ENCODE results near the gene WWOX.

WWOX gene

DNA sequence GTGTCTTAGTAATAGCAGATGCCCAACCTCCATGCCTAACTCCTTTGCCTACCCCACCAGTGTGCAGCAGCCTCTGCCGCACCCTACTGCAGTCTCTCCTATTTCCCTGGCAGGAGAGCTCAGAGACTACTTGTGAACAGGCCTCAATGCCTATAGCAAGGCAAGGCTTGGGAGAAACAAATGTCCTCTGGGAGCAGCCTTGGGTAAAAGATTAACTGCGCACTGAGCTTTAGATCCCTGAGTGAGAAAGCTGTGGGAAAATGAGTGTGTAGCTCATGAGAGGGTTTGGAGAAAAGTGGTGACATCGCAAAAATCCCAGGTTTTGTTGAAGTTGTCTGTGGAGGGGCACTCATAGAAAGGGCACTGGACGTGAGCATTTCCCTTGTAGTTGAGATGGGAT lies 335.8 kb downstream of the WWOX start:
- CTCF ChIA-PET = interaction anchor here (0.6 to 3.0 kb wide), 4 partner anchors 10 to 15 kb away, joined by 3 to 12 read pairs (median 4); no protein-coding TSS in a partner anchor
- DNase-seq (ENCODE audit: extremely low spot score) = no peak
- POLR2A ChIA-PET = no interaction called here
- TF ChIP-seq, protein P1, sequence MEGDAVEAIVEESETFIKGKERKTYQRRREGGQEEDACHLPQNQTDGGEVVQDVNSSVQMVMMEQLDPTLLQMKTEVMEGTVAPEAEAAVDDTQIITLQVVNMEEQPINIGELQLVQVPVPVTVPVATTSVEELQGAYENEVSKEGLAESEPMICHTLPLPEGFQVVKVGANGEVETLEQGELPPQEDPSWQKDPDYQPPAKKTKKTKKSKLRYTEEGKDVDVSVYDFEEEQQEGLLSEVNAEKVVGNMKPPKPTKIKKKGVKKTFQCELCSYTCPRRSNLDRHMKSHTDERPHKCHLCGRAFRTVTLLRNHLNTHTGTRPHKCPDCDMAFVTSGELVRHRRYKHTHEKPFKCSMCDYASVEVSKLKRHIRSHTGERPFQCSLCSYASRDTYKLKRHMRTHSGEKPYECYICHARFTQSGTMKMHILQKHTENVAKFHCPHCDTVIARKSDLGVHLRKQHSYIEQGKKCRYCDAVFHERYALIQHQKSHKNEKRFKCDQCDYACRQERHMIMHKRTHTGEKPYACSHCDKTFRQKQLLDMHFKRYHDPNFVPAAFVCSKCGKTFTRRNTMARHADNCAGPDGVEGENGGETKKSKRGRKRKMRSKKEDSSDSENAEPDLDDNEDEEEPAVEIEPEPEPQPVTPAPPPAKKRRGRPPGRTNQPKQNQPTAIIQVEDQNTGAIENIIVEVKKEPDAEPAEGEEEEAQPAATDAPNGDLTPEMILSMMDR (IDR thresholded peaks at IDR 0.05; ENCODE audit: control extremely low read depth, extremely low read depth, low read depth, missing control alignments) = no peak

DNA sequence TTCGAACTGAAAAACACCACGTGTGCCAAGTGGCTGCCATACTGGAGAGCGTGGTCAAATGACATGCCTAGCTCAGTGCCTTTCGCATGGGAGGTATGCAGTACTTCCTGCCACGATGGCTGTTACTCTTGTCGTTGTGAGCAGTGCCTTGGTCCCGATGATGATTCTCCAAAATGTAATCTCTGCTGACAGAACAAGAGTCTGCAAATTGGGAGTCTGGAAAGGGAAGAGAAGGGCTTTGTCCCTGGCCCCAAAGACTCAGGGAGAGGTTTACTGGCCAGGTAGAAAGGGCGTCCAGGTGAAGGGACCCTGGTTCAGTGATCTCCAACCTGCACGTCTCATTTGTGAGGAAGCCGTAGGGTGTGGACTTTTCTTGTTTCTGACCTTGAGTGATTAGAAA lies 336.6 kb downstream of the WWOX start:
- CTCF ChIA-PET = interaction anchor here (1.1 to 3.0 kb wide), 3 partner anchors 9 to 396 kb away, joined by 3 to 12 read pairs (median 6); no protein-coding TSS in a partner anchor
- TF ChIP-seq, protein P1 (IDR thresholded peaks at IDR 0.05; ENCODE audit: control extremely low read depth, extremely low read depth, low read depth, missing control alignments) = no peak
- POLR2A ChIA-PET = no interaction called here
- DNase-seq (ENCODE audit: extremely low spot score) = no peak

DNA sequence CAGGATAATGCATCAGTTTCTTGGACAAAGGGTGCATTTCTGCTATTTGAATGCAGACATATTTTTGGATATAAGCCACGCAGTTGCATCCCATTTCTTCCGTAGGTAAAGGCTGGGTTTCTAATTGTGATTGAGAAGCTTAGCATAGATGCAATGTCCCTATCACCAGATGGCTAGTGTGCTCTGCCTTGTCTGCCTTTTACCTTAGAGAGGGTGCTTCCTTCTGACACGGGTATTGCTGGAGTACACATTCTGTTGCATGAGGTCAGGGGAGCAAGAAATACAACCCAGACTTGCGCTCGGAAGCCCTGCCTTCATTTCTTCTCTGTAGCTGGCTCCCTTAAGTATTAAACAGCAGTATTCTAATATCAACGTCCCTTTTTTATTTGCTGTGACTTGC lies 337.4 kb downstream of the WWOX start:
- TF ChIP-seq, protein P1 (IDR thresholded peaks at IDR 0.05; ENCODE audit: control extremely low read depth, extremely low read depth, low read depth, missing control alignments) = no peak
- DNase-seq (ENCODE audit: extremely low spot score) = no peak
- CTCF ChIA-PET = interaction anchor here (0.9 to 3.0 kb wide), 5 partner anchors 8 to 396 kb away, joined by 3 to 12 read pairs (median 3); no protein-coding TSS in a partner anchor
- POLR2A ChIA-PET = no interaction called here

DNA sequence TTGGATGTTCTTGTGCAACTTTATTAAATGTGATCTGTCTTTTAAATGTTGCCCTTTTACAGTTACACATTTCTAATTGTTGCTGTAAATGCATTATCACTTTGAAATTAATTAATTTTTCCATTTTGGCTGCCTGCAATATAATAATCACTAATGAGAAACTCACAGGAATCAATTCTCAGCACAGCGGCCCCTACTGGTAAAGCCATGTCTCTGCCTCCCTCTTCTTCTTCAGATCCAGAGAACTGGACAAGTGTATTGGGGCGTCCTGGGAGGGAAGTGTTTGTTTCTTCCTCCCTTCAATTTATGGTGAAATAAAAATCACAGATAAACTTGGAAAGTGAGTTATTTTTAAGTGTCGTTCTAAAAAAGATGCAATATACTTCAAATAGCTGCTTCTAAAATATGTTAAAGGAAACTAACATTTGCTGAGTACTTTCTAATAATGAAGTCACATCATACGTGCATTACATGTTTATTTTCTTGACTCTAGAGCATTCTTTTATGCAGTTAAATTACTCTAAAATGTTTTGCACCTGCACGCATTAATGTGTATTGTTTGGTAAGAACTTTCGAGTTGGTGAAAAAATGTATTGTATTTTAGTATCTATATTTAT lies 338.0 kb downstream of the WWOX start:
- peak; percentile 36 for DNase-seq (ENCODE audit: extremely low spot score)
- CTCF ChIA-PET = interaction anchor here (0.9 to 3.0 kb wide), 4 partner anchors 8 to 17 kb away, joined by 3 to 12 read pairs (median 4); no protein-coding TSS in a partner anchor
- TF ChIP-seq, protein P1 (IDR thresholded peaks at IDR 0.05; ENCODE audit: control extremely low read depth, extremely low read depth, low read depth, missing control alignments) = peak; percentile 71
- POLR2A ChIA-PET = no interaction called here

DNA sequence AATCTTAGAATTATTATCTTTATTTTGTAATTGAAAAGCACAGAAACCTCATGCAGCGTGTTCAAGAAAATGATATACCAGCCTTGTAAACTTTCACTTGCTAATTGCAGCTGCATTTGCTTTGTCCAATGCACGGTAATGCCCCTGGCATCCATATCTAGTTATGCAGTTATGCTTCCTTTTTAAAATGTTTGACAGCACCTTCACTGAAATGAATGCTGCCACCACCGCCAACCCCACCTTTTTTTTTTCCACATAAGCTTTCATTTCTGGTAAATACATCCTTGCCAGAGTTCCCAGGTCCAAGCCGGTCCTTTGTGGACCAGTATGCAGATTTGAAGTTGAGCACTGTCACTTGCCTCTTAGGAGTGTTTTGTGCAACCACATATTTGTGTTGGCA lies 338.8 kb downstream of the WWOX start:
- ChIA-PET POLR2A (no interaction called here), CTCF (interaction anchor here (1.6 to 3.0 kb wide), 2 partner anchors 10 to 17 kb away, joined by 3 to 12 read pairs; no protein-coding TSS in a partner anchor)
- DNase-seq (ENCODE audit: extremely low spot score) = no peak
- TF ChIP-seq, protein P1 (IDR thresholded peaks at IDR 0.05; ENCODE audit: control extremely low read depth, extremely low read depth, low read depth, missing control alignments) = no peak

DNA sequence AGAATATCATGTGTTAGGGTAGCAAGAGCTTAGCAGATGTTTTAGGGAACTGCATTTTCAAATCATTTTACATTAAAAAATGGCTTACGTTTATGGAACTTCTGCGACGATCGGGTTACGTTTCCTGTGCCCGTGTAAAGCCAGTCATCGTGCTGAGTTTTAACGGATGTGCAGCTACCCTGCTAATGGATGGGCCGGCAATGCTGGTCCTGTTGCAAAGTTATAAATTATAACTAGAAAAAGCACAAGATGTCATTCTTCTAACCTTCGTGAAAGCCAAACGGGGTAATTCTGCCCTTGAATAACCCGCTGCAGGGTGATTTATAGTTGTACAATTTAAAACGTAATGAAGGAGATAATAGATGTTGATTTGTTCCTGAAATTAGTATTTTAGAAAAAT lies 339.2 kb downstream of the WWOX start:
- ChIA-PET CTCF (no interaction called here), POLR2A (no interaction called here)
- DNase-seq (ENCODE audit: extremely low spot score) = no peak
- TF ChIP-seq, protein P1 (IDR thresholded peaks at IDR 0.05; ENCODE audit: control extremely low read depth, extremely low read depth, low read depth, missing control alignments) = no peak
